ENCODE results near the gene BMPR1B. TPM values are rescaled to one million over a fixed set of nuclear protein-coding genes. Genes with fewer than 3 reads are reported as not detected.
A peak's percentile ranks its signal among the peaks of the same experiment; 100 is the strongest.

BMPR1B gene
- total RNA-seq, 3 donors from 2014 or later, result 0.36 to 3.3 (median 0.81) TPM

DNA sequence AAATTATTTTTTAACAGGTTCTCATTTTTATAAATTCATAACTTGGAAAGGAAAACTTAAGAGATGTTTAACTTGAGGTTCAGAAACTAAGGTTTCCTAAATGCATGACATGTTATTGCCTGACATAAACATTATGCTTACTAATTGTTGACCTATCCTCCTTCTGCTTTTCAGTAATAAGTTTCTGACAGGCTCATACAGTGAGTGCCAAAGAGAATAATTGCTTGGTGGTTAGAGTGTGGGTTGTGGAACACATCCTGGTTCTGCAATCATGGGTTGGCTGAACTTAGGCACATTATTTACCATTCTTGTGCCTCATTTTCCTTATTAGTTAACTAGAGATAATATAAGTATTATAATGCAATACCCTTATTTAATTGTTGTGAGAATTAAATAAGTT, 56.5 kb downstream of the BMPR1B start:
- ATAC-seq (no peak), DNase-seq (no peak)
- H3K4me1 ChIP-seq (ENCODE audit: low read depth), result no peaks in the 10 kb centered on the region
- intact Hi-C loops (cut with DNase I, micrococcal nuclease), result no loop called here
- no peaks in the 10 kb centered on the region for H3K9me3 ChIP-seq
- H3K4me3 ChIP-seq, result no peak overlapping the region
- no peaks in the 10 kb centered on the region for H3K36me3 ChIP-seq (ENCODE audit: low read depth)
- TF ChIP-seq CTCF (IDR thresholded peaks at IDR 0.05), result no peak

DNA sequence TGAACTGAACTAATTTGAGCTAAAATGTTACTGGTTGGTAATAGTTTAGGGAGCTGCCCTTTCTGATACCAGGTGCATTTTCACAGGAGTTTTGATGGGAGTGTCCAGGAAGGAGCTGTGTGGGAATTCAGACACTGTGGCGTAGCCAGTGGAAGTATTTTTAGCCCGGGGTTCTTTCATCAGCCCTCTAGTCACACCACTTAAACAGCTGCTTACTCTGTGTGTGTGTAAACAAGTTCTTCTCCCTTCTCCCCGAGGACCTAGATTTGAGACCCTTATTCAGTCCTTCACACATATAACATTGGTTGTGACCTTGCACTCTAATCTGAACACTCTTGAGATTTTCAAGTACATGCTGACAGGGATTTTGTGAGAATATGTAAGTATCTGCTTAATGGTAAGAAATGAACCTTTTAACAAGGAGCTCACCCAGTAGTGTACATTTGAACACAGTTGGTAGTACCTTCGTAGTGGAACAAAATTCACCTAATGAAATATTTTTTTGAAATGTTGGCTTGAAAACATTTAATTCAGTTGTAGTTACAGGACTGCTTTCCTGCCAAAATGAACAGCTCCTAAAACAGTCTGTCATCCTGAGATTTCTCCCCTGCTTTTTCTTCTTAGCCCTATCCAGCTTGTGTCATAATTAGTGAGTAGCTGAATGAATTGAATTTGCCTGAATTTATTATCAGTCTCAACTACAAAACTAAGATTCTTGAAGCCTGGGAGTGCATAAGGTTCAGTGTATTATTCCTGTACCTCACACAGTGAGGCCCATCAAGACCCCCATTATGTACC, 61.8 kb downstream of the BMPR1B start:
- no peak for ATAC-seq
- no peaks in the 10 kb centered on the region for H3K36me3 ChIP-seq (ENCODE audit: low read depth)
- no peak for TF ChIP-seq CTCF (IDR thresholded peaks at IDR 0.05)

GRCh38 chr4:94826206-94826605, 68.5 kb downstream of the BMPR1B start:
- intact Hi-C loops (cut with DNase I, micrococcal nuclease), result no loop called here
- no peaks in the 10 kb centered on the region for H3K9me3 ChIP-seq
- no peaks in the 10 kb centered on the region for H3K4me1 ChIP-seq (ENCODE audit: low read depth)
- ATAC-seq, result no peak
- TF ChIP-seq CTCF (IDR thresholded peaks at IDR 0.05), result no peak
- no peak overlapping the region for H3K4me3 ChIP-seq
- peak in 1 of 3 donors; percentile 11 for DNase-seq
- H3K36me3 ChIP-seq (ENCODE audit: low read depth), result no peaks in the 10 kb centered on the region

More for the DNA sequence above, 61.8 kb downstream of the BMPR1B start:
- no peak for DNase-seq
- H3K9me3 ChIP-seq, result no peaks in the 10 kb centered on the region
- H3K4me3 ChIP-seq, result no peak overlapping the region
- no peaks in the 10 kb centered on the region for H3K4me1 ChIP-seq (ENCODE audit: low read depth)
- intact Hi-C loops (cut with DNase I, micrococcal nuclease), result no loop called here

GRCh38 chr4:94827481-94828110, 69.8 kb downstream of the BMPR1B start:
- no peaks in the 10 kb centered on the region for H3K4me1 ChIP-seq (ENCODE audit: low read depth)
- no peaks in the 10 kb centered on the region for H3K36me3 ChIP-seq (ENCODE audit: low read depth)
- ATAC-seq, result no peak
- DNase-seq, result no peak
- H3K4me3 ChIP-seq, result no peak overlapping the region
- no peak for TF ChIP-seq CTCF (IDR thresholded peaks at IDR 0.05)
- H3K9me3 ChIP-seq, result no peaks in the 10 kb centered on the region
- intact Hi-C loops (cut with DNase I, micrococcal nuclease), result no loop called here

DNA sequence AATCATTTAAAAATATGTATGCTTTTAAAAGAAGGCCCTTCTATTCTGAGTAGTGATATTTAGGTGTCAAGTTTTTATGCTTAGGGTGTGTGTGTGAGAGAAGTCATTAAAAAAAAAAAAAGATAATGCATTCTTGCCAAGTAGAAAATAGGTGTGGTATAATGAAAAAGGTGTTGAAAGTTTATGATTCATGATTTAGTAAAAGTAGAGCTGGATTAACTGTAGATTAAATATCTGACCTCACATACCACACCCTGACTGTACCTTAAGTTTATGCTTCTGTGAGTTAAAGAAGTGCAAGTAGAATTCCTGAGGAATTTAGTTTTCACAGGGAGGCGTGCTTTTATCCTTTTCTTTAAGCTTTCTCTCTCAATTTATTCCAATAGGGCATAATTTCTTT, 71.1 kb downstream of the BMPR1B start:
- Histone ChIP-seq H3K9me3 (no peaks in the 10 kb centered on the region), H3K36me3 (ENCODE audit: low read depth) (no peaks in the 10 kb centered on the region), H3K4me1 (ENCODE audit: low read depth) (no peaks in the 10 kb centered on the region), H3K4me3 (no peak overlapping the region)
- no peak for TF ChIP-seq CTCF (IDR thresholded peaks at IDR 0.05)
- DNase-seq (no peak), ATAC-seq (peak; percentile 69)
- intact Hi-C loops (cut with DNase I, micrococcal nuclease), result no loop called here
